ENCODE results near the gene TLE2. TPM values are rescaled to one million over a fixed set of nuclear protein-coding genes. Genes with fewer than 3 reads are reported as not detected.

The TLE2 gene
- total RNA-seq, 2 donors from 2014 or later: 46.7 to 154 TPM

- no peaks in the 10 kb centered on the region for H3K36me3 ChIP-seq
- H3K9me3 ChIP-seq: no peaks in the 10 kb centered on the region
- DNase-seq (ENCODE audit: low spot score) (no peak), ATAC-seq (ENCODE audit: insufficient number of reproducible peaks, low FRiP score, low read depth) (no peak)
- peak overlapping the region; percentile 69 for H3K4me3 ChIP-seq
- no peak for TF ChIP-seq CTCF (IDR thresholded peaks at IDR 0.05)
- H3K27me3 ChIP-seq (replicated peaks; ENCODE audit: insufficient read depth): no peaks in the 10 kb centered on the region
- peak overlapping the region in 1 of 2 donors; percentile 41 for H3K27ac ChIP-seq
- peaks cover 27 to 31% of the 10 kb centered on the region in 2 donors for H3K4me1 ChIP-seq (ENCODE audit: control insufficient read depth in 1 of 2, low read depth in 2 of 2)
These were observed 51.3 kb downstream of the TLE2 start for GRCh38 chr19:2977746-2978138.

- DNase-seq (ENCODE audit: low spot score): peak; percentile 74
- Histone ChIP-seq H3K4me3 (peak within 1 kb of the TSS; percentile 69), H3K9me3 (no peaks in the 10 kb centered on the region), H3K4me1 (ENCODE audit: control insufficient read depth in 1 of 2, low read depth in 2 of 2) (peaks cover 24 to 25% of the 10 kb centered on the region in 2 donors), H3K27me3 (replicated peaks; ENCODE audit: insufficient read depth) (no peaks in the 10 kb centered on the region), H3K36me3 (no peaks in the 10 kb centered on the region), H3K27ac (peak within 1 kb of the TSS in 1 of 2 donors; percentile 41)
- TF ChIP-seq CTCF (IDR thresholded peaks at IDR 0.05): no peak
- ATAC-seq (ENCODE audit: insufficient number of reproducible peaks, low FRiP score, low read depth): peak; percentile 72
These were observed 51.9 kb downstream of the TLE2 start, which contains the start of gene TLE6 for GRCh38 chr19:2977001-2977745. TLE6 (plus strand) TSS chr19:2977564; CDS start chr19:2978234, 670 bp downstream.

- Histone ChIP-seq H3K4me3 (peak overlapping the region; percentile 69), H3K4me1 (ENCODE audit: control insufficient read depth in 1 of 2, low read depth in 2 of 2) (peaks cover 23 to 24% of the 10 kb centered on the region in 2 donors), H3K27ac (no peak overlapping the region), H3K27me3 (replicated peaks; ENCODE audit: insufficient read depth) (no peaks in the 10 kb centered on the region), H3K36me3 (no peaks in the 10 kb centered on the region), H3K9me3 (no peaks in the 10 kb centered on the region)
- no peak for ATAC-seq (ENCODE audit: insufficient number of reproducible peaks, low FRiP score, low read depth)
- no peak for TF ChIP-seq CTCF (IDR thresholded peaks at IDR 0.05)
- no peak for DNase-seq (ENCODE audit: low spot score)
These were observed 52.5 kb downstream of the TLE2 start for GRCh38 chr19:2976609-2977000.

- Histone ChIP-seq H3K4me3 (no peak overlapping the region), H3K36me3 (no peaks in the 10 kb centered on the region), H3K27ac (no peak overlapping the region), H3K4me1 (ENCODE audit: control insufficient read depth in 1 of 2, low read depth in 2 of 2) (peaks cover 23 to 24% of the 10 kb centered on the region in 2 donors), H3K9me3 (no peaks in the 10 kb centered on the region), H3K27me3 (replicated peaks; ENCODE audit: insufficient read depth) (no peaks in the 10 kb centered on the region)
- DNase-seq (ENCODE audit: low spot score) (no peak), ATAC-seq (ENCODE audit: insufficient number of reproducible peaks, low FRiP score, low read depth) (peak; percentile 11)
- no peak for TF ChIP-seq CTCF (IDR thresholded peaks at IDR 0.05)
These were observed 54.6 kb downstream of the TLE2 start for GRCh38 chr19:2974342-2975041.

GRCh38 chr19:2973229-2973628 is 55.9 kb downstream of the TLE2 start:
- no peak for TF ChIP-seq CTCF (IDR thresholded peaks at IDR 0.05)
- Histone ChIP-seq H3K4me3 (no peak overlapping the region), H3K9me3 (no peaks in the 10 kb centered on the region), H3K4me1 (ENCODE audit: control insufficient read depth in 1 of 2, low read depth in 2 of 2) (peaks cover 26 to 29% of the 10 kb centered on the region in 2 donors), H3K27ac (no peak overlapping the region), H3K27me3 (replicated peaks; ENCODE audit: insufficient read depth) (no peaks in the 10 kb centered on the region), H3K36me3 (no peaks in the 10 kb centered on the region)
- ATAC-seq (ENCODE audit: insufficient number of reproducible peaks, low FRiP score, low read depth) (no peak), DNase-seq (ENCODE audit: low spot score) (no peak)
